SH-SY5Y (cell line): ENCODE results near the gene UVRAG.

Source experiments
- GATA2 ChIP-seq: IDR thresholded peaks from 2 replicates; pipeline ENCODE4 v1.6.1; 2011; ENCODE audit warnings: mild to moderate bottlenecking, low read depth, low read length
- GATA3 ChIP-seq: IDR thresholded peaks from 2 replicates; pipeline ENCODE4 v1.6.1; 2011; ENCODE audit warnings: low read depth, mild to moderate bottlenecking, low read length, moderate library complexity

GRCh38 chr11:76069001-76069400, 254.0 kb downstream of the UVRAG start:
- no peak for TF ChIP-seq GATA3
- TF ChIP-seq GATA2: no peak
